HG03280 (cell line): ENCODE results near the gene STK40.

ENCODE experiments used
- ATAC-seq: cut with Tn5 transposase; IDR thresholded peaks from one replicate; pipeline ENCODE4 v1.9.1; 2021; ENCODE audit warnings: mild to moderate bottlenecking, moderate library complexity; ENCODE audit not compliant: unreplicated experiment

Gene STK40, protein sequence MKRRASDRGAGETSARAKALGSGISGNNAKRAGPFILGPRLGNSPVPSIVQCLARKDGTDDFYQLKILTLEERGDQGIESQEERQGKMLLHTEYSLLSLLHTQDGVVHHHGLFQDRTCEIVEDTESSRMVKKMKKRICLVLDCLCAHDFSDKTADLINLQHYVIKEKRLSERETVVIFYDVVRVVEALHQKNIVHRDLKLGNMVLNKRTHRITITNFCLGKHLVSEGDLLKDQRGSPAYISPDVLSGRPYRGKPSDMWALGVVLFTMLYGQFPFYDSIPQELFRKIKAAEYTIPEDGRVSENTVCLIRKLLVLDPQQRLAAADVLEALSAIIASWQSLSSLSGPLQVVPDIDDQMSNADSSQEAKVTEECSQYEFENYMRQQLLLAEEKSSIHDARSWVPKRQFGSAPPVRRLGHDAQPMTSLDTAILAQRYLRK

DNA sequence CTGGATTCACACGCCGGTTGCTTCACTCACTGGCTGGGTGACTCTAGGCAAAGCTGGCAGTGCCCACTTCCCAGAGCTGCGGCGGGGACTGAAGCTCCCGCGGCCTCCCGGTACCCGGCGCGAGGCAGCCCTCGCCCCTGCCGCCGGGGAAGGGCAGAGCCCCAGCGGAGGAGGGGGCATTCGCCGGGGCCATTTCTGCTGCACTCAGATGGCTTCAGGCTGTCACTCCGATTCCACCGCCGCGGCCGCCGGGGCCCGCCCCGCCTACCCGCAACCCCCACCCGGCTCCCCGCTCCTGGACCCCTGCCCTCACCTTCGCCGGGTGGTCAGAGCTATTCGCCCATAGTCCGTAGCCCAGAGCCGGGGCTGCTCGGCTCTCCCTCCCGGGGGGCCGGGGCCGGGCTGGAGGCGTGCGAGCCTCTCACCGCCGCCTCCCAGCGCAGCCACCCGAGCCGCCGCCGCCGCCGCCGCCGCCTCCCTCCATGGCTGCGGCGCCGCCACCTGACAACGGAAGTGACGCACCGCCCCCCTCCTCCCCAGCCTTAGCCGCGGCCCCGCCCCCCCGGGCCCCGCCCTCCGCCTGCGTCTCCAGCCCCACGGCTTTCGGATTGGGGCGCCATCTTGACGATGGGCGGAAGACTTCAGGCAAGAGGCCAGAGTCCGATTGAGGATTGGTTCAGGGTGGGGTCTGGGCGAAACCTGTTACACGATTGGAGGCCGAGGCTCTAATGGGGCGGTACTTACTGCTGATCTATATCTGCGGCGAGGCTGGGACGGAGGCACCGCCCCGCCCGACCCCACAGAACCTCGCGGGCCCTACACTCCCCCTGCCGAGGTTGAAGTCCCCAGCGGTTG, at the start of gene STK40:
Gene STK40 (minus strand): TSS at position 515 of the 855 bp plus-strand sequence. CDS start 24,592 bp downstream, outside the sequence.
- peak; percentile 86 for ATAC-seq

DNA sequence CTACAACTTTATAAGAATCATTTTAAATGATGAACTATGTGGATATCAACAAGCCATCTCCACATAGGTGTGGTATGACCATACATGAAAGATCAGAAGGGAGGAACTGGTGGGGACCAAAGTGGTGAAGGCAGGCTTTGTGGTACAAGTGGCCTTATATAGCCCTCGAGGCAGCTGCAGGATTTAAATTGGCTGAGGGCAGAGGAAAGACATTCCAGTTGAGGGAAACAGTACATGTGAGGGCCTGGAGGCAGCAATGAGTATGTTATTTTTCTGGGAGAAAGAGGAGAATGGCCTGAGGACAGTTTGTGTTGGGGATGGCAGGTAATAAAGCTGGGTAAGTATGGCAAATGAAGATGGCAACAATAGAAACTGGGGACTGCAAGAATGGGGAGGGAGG, 47.4 kb upstream of the STK40 start:
- no peak for ATAC-seq

DNA sequence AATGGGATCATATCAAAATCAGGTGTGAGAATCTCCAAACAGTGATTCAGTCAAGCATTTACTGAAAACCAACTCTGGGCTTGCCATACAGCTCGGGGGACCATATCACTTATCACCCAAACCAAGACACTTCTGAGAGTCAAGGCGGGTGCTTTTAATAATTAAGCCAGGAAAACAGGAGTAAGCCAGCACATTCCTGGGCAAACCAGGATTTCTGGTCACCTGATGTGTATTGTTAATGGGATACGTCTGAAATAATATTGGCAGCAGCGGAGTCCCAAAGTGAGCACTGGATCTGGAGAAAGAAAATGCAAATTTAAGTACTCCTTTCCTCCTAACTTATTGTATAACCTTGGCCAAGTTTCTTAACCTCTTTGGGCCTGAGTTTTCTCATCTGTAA, 46.9 kb upstream of the STK40 start:
- ATAC-seq, result no peak

- ATAC-seq, result no peak
Observed at GRCh38 chr1:36425791-36426190, 40.1 kb upstream of the STK40 start.

GRCh38 chr1:36421649-36422048, 35.9 kb upstream of the STK40 start:
- ATAC-seq, result no peak

DNA sequence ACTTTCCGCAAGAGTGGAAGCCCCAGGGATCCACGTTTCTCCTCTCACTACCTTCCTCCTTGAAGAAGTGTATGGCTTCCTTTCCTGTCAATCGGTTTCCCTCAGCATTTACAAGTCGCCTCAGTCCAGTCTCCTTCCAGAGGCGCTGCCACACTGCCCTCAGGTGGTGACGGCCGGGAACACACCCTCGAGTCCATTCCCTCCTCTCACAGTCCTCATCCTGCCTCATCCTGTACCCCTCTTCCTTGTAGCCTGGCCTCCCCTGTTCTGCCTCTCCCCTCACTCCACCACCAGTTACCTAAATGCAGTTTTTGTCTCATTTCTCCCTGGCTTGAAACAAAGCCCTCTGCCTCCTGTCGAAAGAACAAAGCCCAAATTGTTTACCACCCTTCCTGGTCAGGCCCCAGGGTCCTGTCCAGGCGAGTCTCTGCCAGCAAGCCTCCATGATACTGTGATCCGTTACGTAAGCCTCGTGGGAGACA, 35.2 kb upstream of the STK40 start:
- ATAC-seq, result no peak

- ATAC-seq, result no peak
Observed at GRCh38 chr1:36420409-36420808, 34.7 kb upstream of the STK40 start.

- no peak for ATAC-seq
Observed at GRCh38 chr1:36419569-36419968, 33.8 kb upstream of the STK40 start.

GRCh38 chr1:36419140-36419539, 33.4 kb upstream of the STK40 start:
- no peak for ATAC-seq

- no peak for ATAC-seq
Observed at GRCh38 chr1:36417931-36418330, 32.2 kb upstream of the STK40 start.

GRCh38 chr1:36415661-36416326, 30.1 kb upstream of the STK40 start:
- ATAC-seq, result no peak

GRCh38 chr1:36414384-36414783, 28.7 kb upstream of the STK40 start:
- no peak for ATAC-seq

GRCh38 chr1:36411674-36412648, 26.2 kb upstream of the STK40 start:
- ATAC-seq, result no peak

GRCh38 chr1:36408479-36408878, 22.8 kb upstream of the STK40 start:
- ATAC-seq, result no peak

DNA sequence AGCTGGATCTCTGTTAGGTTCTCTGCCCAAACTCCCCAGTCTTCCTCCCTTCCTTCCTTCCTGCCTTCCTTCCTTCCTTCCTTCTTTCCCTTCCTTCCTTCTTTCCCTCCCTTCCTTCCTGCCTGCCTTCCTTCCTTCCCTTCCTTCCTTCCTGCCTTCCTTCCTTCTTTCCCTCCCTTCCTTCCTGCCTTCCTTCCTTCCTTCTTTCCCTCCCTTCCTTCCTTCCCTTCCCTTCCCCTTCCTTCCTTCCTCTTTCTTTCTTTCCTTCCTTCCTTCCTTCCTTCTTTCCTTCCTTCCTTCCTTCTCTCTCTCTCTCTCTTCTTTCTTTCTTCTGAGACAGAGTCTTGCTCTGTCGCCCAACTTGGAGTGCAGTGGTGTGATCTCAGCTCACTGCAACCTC, 20.7 kb upstream of the STK40 start:
- ATAC-seq, result no peak

- ATAC-seq, result no peak
Observed at GRCh38 chr1:36402504-36402890, 16.8 kb upstream of the STK40 start.

DNA sequence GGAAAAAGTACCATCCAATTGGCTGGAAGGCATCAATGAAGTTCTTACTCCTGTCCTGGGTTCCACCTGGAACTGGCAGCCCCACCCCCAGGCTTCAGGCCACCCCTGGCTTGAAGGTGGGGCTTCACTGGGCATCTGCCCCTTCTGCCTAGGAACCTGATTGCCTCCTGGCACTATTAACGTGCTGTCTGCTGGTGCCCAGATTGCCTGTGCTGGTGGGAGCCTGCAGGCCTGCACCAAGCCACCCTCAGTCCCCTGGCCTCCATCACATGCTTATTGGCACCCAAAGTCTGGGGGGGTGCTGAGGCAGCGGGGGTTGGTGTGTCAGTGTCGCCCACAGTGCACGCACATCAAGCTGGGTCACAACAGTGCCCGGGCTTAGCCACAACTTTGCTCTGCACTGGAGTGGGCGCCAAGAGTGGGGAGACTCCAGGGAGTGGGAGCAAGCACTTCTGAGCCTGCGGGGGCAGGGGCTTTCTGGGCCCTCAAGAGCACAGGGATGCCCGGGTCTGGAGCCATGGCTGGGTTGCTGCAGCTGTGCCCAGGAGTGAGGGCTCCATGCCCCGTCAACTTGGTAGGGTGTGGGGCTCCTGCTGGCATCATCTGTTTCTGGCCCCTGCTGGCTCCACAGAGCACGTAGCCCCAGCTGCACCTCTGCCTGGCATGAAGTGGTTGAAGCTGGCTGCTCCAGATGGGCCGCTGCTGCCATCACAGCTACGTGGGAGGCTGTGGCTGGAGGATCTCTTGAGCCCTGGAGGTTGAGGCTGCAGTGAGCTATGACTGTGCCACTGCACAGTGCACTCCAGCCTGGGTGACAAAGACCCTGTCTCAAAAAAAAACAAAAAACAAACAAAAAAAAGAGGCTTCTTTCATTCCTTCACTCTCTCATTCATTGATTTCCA, 16.1 kb upstream of the STK40 start:
- no peak for ATAC-seq

- ATAC-seq, result peak; percentile 71
Observed at GRCh38 chr1:36400825-36401601, 15.3 kb upstream of the STK40 start.
